OCI-LY3 (cell line): Measurements from ENCODE around the gene ARHGAP22.

Experiments used
- H2AFZ ChIP-seq: fragments of 200-600, 300-600 bp; shearing (Covaris generic); 2 replicates; pipeline ENCODE4 v1.6.0; 2014; ENCODE audit warnings: antibody characterized with exemption, low read depth, low read length
- H3K27ac ChIP-seq: fragments of 200-600, 300-600 bp; sonication (generic); 2 replicates; pipeline ENCODE4 v1.5.1; 2014; ENCODE audit warnings: mild to moderate bottlenecking, low read length, moderate library complexity, mixed read lengths
- H3K27me3 ChIP-seq: fragments of 200-600, 300-600 bp; sonication (generic); 2 replicates; pipeline ENCODE4 v1.6.1; 2014; ENCODE audit warnings: low read depth, low read length, mixed read lengths
- H3K36me3 ChIP-seq: fragments of 200-600, 300-600 bp; sonication (generic); replicated peaks from 2 replicates; pipeline ENCODE3; 2014; ENCODE audit warnings: low read depth, low read length, mixed read lengths
- H3K4me1 ChIP-seq: fragments of 300-600, 200-600 bp; sonication (generic); 2 replicates; pipeline ENCODE4 v1.6.1; 2014; ENCODE audit warnings: low read length, mixed read lengths
- H3K4me2 ChIP-seq: fragments of 200-600, 300-600 bp; sonication (generic); 2 replicates; pipeline ENCODE4 v1.6.1; 2014; ENCODE audit warnings: low read length, mixed read lengths
- H3K4me3 ChIP-seq: fragments of 300-600, 200-600 bp; sonication (generic); 2 replicates; pipeline ENCODE4 v1.5.1; 2014; ENCODE audit warnings: antibody characterized with exemption, mild to moderate bottlenecking, low read length, moderate library complexity
- H3K79me2 ChIP-seq: fragments of 300-600, 200-600 bp; shearing (Covaris generic); 2 replicates; pipeline ENCODE4 v1.6.1; 2014; ENCODE audit warnings: mild to moderate bottlenecking, low read length, mixed read lengths
- H3K9ac ChIP-seq: fragments of 300-600, 200-600 bp; shearing (Covaris generic); 2 replicates; pipeline ENCODE4 v1.6.0; 2014; ENCODE audit warnings: mild to moderate bottlenecking, low read length, moderate library complexity
- H3K9me3 ChIP-seq: fragments of 200-600, 300-600 bp; shearing (Covaris generic); 2 replicates; pipeline ENCODE4 v1.6.1; 2014; ENCODE audit warnings: low read length, mixed read lengths; ENCODE audit not compliant: insufficient read depth
- H4K20me1 ChIP-seq: fragments of 200-600, 300-600 bp; sonication (generic); 2 replicates; pipeline ENCODE4 v1.6.1; 2016; ENCODE audit warnings: low read length, mixed read lengths; ENCODE audit not compliant: insufficient read depth
- EZH2phosphoT487 ChIP-seq: fragments of 200-600 bp; shearing (Covaris generic); IDR thresholded peaks from 2 replicates; pipeline ENCODE4 v1.6.1; 2018; ENCODE audit warnings: antibody characterized with exemption, mixed run types, low read depth
- TF ChIP-seq, protein P1 (sequence below): fragments of 200-600, 300-600 bp; sonication (generic); IDR thresholded peaks from 2 replicates; pipeline ENCODE4 v1.5.1; 2014; ENCODE audit warnings: antibody characterized with exemption, low read length, low read depth

The ARHGAP22 gene

DNA sequence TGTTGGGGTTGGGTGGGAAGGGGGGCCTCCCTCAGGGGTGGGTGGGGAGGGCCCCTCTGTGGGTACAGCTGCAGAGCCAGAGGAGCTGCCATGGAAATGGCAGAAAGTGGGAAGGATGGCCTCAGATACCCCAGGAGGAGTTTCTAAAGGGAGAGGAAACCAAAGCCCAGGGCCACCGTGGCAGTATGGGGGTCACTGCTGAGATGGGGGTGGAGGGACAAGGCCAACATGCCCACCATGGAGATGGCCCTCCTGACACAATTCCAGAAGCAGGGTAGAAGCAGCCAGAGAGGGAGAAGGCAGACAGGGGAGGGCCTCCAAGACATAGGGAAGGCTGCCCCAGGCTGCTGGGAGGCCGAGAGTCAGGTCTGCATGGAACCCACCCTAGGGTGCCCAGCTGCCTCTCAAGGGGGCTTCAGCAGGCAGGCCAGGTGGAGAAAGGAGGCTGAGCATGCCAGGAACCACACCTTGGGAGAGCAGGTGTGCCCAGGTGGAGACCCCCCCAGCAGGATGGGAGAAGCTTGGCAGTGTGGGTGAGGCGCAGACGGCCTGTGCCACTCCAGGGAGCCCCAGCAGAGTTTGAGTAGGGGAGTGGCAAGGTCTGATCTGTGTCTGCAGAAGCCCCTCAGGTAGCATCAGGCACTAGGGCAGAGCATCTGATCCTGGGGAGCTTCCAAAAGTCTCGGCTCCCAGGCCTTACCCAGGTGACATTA, 146.8 kb downstream of the ARHGAP22 start:
- no peak overlapping the region for H3K4me3 ChIP-seq
- no peak for TF ChIP-seq EZH2phosphoT487
- TF ChIP-seq, protein P1, sequence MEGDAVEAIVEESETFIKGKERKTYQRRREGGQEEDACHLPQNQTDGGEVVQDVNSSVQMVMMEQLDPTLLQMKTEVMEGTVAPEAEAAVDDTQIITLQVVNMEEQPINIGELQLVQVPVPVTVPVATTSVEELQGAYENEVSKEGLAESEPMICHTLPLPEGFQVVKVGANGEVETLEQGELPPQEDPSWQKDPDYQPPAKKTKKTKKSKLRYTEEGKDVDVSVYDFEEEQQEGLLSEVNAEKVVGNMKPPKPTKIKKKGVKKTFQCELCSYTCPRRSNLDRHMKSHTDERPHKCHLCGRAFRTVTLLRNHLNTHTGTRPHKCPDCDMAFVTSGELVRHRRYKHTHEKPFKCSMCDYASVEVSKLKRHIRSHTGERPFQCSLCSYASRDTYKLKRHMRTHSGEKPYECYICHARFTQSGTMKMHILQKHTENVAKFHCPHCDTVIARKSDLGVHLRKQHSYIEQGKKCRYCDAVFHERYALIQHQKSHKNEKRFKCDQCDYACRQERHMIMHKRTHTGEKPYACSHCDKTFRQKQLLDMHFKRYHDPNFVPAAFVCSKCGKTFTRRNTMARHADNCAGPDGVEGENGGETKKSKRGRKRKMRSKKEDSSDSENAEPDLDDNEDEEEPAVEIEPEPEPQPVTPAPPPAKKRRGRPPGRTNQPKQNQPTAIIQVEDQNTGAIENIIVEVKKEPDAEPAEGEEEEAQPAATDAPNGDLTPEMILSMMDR: no peak

DNA sequence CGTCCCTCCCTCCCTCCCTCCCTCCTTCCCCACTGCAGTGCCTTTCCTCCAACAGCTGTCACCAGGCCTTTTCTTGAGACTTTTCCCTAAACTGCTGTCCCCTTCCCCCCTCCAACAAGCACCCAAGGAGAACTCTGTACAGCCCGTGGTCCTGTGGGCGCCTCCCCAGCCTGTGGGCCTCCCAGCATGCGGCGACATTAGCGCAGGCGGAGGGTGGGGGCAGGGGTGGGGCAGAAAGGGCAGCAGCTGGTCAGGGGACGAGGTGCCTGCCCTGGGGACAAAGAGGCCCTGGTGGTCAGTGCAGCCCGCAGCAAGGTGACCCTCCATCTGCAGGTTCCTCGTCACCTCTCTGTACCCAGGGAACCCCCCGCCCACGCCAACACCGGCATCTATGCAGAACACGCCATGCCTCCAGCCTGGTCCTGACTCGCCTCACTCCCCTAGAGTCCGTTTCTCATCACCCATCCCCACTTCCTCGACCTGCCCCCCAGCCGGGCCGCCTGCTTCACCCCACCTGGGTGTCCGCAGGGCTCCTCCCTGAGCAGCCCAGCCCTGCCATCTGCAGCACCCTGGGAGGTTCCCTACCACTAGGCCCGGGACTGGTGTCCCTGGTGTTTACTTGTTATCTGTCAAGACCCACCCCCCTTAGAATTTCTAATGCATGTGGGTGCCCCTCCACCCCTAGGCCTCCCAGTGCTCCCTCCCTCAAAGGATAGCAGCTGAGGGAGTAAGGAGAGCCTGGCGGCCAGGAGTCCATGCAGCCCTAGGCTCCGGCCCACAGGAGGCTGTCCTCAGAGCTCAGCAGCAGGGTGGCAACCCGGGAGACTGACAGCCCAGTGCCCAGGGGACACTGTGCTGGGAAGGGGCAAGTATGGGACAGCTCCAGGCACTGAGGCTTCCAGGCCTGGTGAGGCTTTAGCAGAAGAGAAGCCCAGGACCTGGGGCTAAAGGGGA, 147.8 kb downstream of the ARHGAP22 start:
- TF ChIP-seq, protein P1: no peak
- TF ChIP-seq EZH2phosphoT487: no peak
- H3K27me3 ChIP-seq: no peaks in the 10 kb centered on the region
- no peaks in the 10 kb centered on the region for H3K9me3 ChIP-seq
- H4K20me1 ChIP-seq: no peaks in the 10 kb centered on the region
- H2AFZ ChIP-seq: 0 out of 2 replicates have a peak overlapping the region, but pooled peaks have one; percentile 1
- H3K27ac ChIP-seq: no peak overlapping the region
- H3K4me2 ChIP-seq: peak overlapping the region; percentile 27
- H3K4me1 ChIP-seq: peaks cover 18% of the 10 kb centered on the region
- no peaks in the 10 kb centered on the region for H3K79me2 ChIP-seq
- H3K4me3 ChIP-seq: peak overlapping the region; percentile 9; the same call in 1 of the 2 replicates
- no peak overlapping the region for H3K9ac ChIP-seq
- H3K36me3 ChIP-seq: no peaks in the 10 kb centered on the region

More for the DNA sequence above, 146.8 kb downstream of the ARHGAP22 start:
- Histone ChIP-seq H3K27me3 (no peaks in the 10 kb centered on the region), H3K4me1 (peaks cover 18% of the 10 kb centered on the region), H4K20me1 (no peaks in the 10 kb centered on the region), H3K79me2 (no peaks in the 10 kb centered on the region), H3K9ac (no peak overlapping the region), H3K27ac (no peak overlapping the region), H3K4me2 (no peak overlapping the region), H2AFZ (no peak overlapping the region), H3K36me3 (no peaks in the 10 kb centered on the region), H3K9me3 (no peaks in the 10 kb centered on the region)

DNA sequence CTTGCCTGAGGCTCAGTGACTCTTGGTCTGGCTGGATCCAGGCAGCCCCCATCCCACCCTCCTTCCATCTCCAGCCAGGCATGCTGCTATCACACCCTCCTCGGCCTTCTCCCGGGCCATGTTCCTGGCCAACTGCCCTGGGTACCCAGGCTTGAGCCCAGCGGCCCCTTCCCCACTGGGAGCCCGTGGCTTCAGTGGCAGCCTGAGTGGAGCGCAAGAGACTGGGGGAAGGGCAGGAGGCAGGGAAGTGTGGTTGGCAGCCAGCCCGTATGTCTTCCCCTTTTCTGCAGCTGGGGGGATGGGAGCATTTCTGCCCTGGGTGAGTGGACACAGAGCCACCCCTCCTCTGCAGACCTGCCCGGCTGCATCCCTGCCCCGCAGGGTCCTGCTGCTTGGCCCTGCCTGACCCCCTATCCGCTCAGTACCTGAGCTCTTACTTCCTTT, 148.5 kb downstream of the ARHGAP22 start:
- Histone ChIP-seq H3K79me2 (no peaks in the 10 kb centered on the region), H3K9ac (no peak overlapping the region), H3K4me1 (peaks cover 18% of the 10 kb centered on the region), H3K36me3 (no peaks in the 10 kb centered on the region), H3K27ac (no peak overlapping the region), H4K20me1 (no peaks in the 10 kb centered on the region), H2AFZ (0 out of 2 replicates have a peak overlapping the region, but pooled peaks have one; percentile 1), H3K9me3 (no peaks in the 10 kb centered on the region), H3K27me3 (no peaks in the 10 kb centered on the region), H3K4me3 (peak overlapping the region; percentile 9; the same call in 1 of the 2 replicates), H3K4me2 (peak overlapping the region; percentile 27)
- TF ChIP-seq, protein P1: no peak
- no peak for TF ChIP-seq EZH2phosphoT487
